Loucy (cell line): ENCODE results near the gene STT3B.

Source experiments
- H2AFZ ChIP-seq: fragments of 200-600 bp; sonication (generic); 2 replicates; pipeline ENCODE4 v1.6.0; 2016; ENCODE audit warnings: antibody characterized with exemption, mild to moderate bottlenecking, low read length, moderate library complexity
- H3F3A ChIP-seq: fragments of 200-600 bp; 2 replicates; pipeline ENCODE4 v1.6.0; 2016; ENCODE audit warnings: antibody characterized with exemption, low read depth, mild to moderate bottlenecking
- H3K27me3 ChIP-seq: fragments of 200-600 bp; sonication (generic); 2 replicates; pipeline ENCODE4 v1.6.1; 2014; ENCODE audit warnings: low read length, mild to moderate bottlenecking; ENCODE audit not compliant: insufficient read depth, poor library complexity, severe bottlenecking
- H3K36me3 ChIP-seq: fragments of 200-600 bp; sonication (generic); 2 replicates; pipeline ENCODE4 v1.6.1; 2016; ENCODE audit warnings: low read length; ENCODE audit not compliant: insufficient read depth
- H3K4me1 ChIP-seq: fragments of 200-600 bp; sonication (generic); 2 replicates; pipeline ENCODE4 v1.5.1; 2014; ENCODE audit warnings: low read length, mild to moderate bottlenecking; ENCODE audit not compliant: insufficient read depth, poor library complexity, severe bottlenecking
- H3K4me2 ChIP-seq: fragments of 200-600 bp; sonication (generic); 2 replicates; pipeline ENCODE4 v1.6.0; 2014; ENCODE audit warnings: antibody characterized with exemption, low read length, low read depth, mild to moderate bottlenecking; ENCODE audit not compliant: poor library complexity, severe bottlenecking
- H3K4me3 ChIP-seq: fragments of 200-600 bp; sonication (generic); 2 replicates; pipeline ENCODE4 v1.5.1; 2014; ENCODE audit warnings: low read length, mild to moderate bottlenecking, mixed read lengths; ENCODE audit not compliant: poor library complexity, severe bottlenecking
- H3K79me2 ChIP-seq: fragments of 200-600 bp; sonication (generic); 2 replicates; pipeline ENCODE4 v1.6.1; 2014; ENCODE audit warnings: low read length; ENCODE audit not compliant: insufficient read depth
- H3K9ac ChIP-seq: fragments of 200-600 bp; sonication (generic); 2 replicates; pipeline ENCODE4 v1.6.0; 2014; ENCODE audit warnings: mild to moderate bottlenecking, low read depth, low read length, moderate library complexity; ENCODE audit not compliant: poor library complexity, severe bottlenecking
- H3K9me2 ChIP-seq: fragments of 200-600 bp; sonication (generic); replicated peaks from 2 replicates; pipeline ENCODE4 v1.6.1; 2016; ENCODE audit warnings: low read depth, low read length, mixed read lengths
- H3K9me3 ChIP-seq: fragments of 200-600 bp; sonication (generic); 2 replicates; pipeline ENCODE4 v1.6.1; 2014; ENCODE audit warnings: mild to moderate bottlenecking, antibody characterized with exemption, low read length, low read depth; ENCODE audit not compliant: insufficient read depth
- H4K20me1 ChIP-seq: fragments of 200-600 bp; sonication (generic); 2 replicates; pipeline ENCODE4 v1.6.0; 2014; ENCODE audit warnings: antibody characterized with exemption, low read length, mild to moderate bottlenecking; ENCODE audit not compliant: insufficient read depth, poor library complexity, severe bottlenecking
- EZH2phosphoT487 ChIP-seq: fragments of 200-600 bp; IDR thresholded peaks from 2 replicates; pipeline ENCODE4 v1.6.1; 2018; ENCODE audit warnings: antibody characterized with exemption, mild to moderate bottlenecking, moderate library complexity, borderline replicate concordance
- TF ChIP-seq, protein P1 (sequence below): fragments of 200-600 bp; sonication (generic); conservative IDR thresholded peaks from 2 replicates; pipeline ENCODE4 v1.5.1; 2014; ENCODE audit warnings: mild to moderate bottlenecking, antibody characterized with exemption, low read length

STT3B gene

DNA sequence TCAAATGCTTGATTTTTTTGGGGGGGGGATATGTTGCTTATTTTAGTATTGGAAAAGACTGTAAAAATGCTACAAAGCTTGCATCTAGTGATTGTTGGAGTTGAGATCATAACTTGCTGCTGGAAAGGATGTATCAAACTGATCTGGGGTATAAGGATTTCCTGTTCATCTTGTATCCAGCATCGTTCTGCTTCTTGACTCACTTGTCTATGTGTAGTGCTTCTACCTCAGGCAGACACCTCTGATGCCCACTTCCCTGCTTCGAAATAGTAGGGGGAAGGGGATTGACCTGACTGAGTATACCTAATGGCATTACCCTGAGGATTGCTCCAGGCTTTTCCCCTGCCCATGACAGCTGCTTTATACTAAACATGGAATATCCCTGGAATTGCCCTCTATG lies 42.7 kb downstream of the STT3B start:
- H3F3A ChIP-seq, result peaks cover 82% of the 10 kb centered on the region
- H3K27me3 ChIP-seq, result no peaks in the 10 kb centered on the region
- no peak overlapping the region for H2AFZ ChIP-seq
- peaks cover 97% of the 10 kb centered on the region for H4K20me1 ChIP-seq
- H3K79me2 ChIP-seq, result peaks cover 97% of the 10 kb centered on the region
- TF ChIP-seq, protein P1, sequence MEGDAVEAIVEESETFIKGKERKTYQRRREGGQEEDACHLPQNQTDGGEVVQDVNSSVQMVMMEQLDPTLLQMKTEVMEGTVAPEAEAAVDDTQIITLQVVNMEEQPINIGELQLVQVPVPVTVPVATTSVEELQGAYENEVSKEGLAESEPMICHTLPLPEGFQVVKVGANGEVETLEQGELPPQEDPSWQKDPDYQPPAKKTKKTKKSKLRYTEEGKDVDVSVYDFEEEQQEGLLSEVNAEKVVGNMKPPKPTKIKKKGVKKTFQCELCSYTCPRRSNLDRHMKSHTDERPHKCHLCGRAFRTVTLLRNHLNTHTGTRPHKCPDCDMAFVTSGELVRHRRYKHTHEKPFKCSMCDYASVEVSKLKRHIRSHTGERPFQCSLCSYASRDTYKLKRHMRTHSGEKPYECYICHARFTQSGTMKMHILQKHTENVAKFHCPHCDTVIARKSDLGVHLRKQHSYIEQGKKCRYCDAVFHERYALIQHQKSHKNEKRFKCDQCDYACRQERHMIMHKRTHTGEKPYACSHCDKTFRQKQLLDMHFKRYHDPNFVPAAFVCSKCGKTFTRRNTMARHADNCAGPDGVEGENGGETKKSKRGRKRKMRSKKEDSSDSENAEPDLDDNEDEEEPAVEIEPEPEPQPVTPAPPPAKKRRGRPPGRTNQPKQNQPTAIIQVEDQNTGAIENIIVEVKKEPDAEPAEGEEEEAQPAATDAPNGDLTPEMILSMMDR, result no peak
- no peak for TF ChIP-seq EZH2phosphoT487
- H3K4me3 ChIP-seq, result peak overlapping the region; percentile 32
- H3K9me3 ChIP-seq, result no peaks in the 10 kb centered on the region
- H3K9me2 ChIP-seq, result no peaks in the 10 kb centered on the region
- H3K9ac ChIP-seq, result no peak overlapping the region
- H3K4me2 ChIP-seq, result peak overlapping the region; percentile 69
- H3K4me1 ChIP-seq, result peaks cover 89% of the 10 kb centered on the region
- peaks cover 95% of the 10 kb centered on the region for H3K36me3 ChIP-seq

DNA sequence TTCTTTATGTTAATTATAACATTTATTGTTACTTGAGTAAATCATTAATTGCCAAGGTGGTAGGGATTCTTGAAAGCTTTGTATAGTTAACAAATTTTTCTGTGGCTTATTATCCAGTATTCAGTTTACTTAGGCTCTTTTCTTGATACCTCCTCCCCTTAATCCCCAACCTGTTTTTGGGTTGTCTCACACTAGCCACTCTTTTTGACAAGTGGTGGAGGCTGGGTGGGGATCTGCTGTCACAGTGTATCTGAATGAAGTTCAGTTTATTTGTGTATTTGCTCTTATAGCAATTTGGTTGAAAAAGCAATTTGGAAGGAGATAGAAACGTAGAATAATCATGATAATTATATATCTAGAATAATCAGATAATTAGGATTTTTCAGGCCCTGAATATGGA lies 43.8 kb downstream of the STT3B start:
- no peaks in the 10 kb centered on the region for H3K9me3 ChIP-seq
- TF ChIP-seq EZH2phosphoT487, result no peak
- TF ChIP-seq, protein P1, result no peak
- H3K4me2 ChIP-seq, result peak overlapping the region; percentile 69
- H3K9me2 ChIP-seq, result no peaks in the 10 kb centered on the region
- peaks cover 94% of the 10 kb centered on the region for H3K36me3 ChIP-seq
- H3K4me3 ChIP-seq, result peak overlapping the region; percentile 32
- H3K27me3 ChIP-seq, result no peaks in the 10 kb centered on the region
- peaks cover 80% of the 10 kb centered on the region for H3K4me1 ChIP-seq
- peaks cover 97% of the 10 kb centered on the region for H3K79me2 ChIP-seq
- H3F3A ChIP-seq, result peaks cover 79% of the 10 kb centered on the region
- H4K20me1 ChIP-seq, result peaks cover 97% of the 10 kb centered on the region
- no peak overlapping the region for H3K9ac ChIP-seq
- H2AFZ ChIP-seq, result no peak overlapping the region

DNA sequence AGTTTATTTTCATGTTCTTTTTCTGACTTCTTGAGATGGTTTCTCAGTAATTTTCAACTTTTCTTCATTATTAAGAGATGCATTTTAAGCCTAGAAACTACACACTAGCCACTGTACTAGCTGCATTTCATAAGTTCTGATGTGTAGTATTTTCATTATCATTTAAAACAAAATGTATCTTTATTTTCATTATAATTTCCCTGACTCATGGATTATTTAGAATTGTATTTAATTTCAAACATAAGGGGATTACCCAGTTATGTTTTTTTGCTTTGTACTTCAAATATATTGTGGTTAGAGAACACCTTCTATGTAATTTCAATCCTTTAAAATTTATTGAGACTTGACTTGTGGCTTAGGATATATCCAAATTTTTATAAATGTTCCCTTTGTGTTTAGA lies 44.5 kb downstream of the STT3B start:
- TF ChIP-seq EZH2phosphoT487, result no peak
- TF ChIP-seq, protein P1, result no peak
- peaks cover 100% of the 10 kb centered on the region for H4K20me1 ChIP-seq

More for the DNA sequence above, 44.5 kb downstream of the STT3B start:
- Histone ChIP-seq H3K79me2 (peaks cover 100% of the 10 kb centered on the region), H3K9ac (no peak overlapping the region), H3K9me2 (no peaks in the 10 kb centered on the region), H3K27me3 (no peaks in the 10 kb centered on the region), H3K9me3 (no peaks in the 10 kb centered on the region), H3K4me2 (peak overlapping the region; percentile 69), H3K4me1 (peaks cover 84% of the 10 kb centered on the region), H2AFZ (no peak overlapping the region), H3K4me3 (peak overlapping the region; percentile 1), H3F3A (peaks cover 83% of the 10 kb centered on the region), H3K36me3 (peaks cover 97% of the 10 kb centered on the region)
